NT2/D1 (cell line): ENCODE results near the gene CD2.

Experiments used
- SUZ12 ChIP-seq: IDR thresholded peaks from 2 replicates; pipeline ENCODE4 v1.6.1; 2011; ENCODE audit not compliant: insufficient read length, insufficient read depth; ENCODE audit errors: extremely low read depth
- YY1 ChIP-seq: IDR thresholded peaks from 2 replicates; pipeline ENCODE4 v1.6.1; 2011; ENCODE audit not compliant: insufficient read length, insufficient read depth
- ZNF274 ChIP-seq: IDR thresholded peaks from 2 replicates; pipeline ENCODE4 v1.6.1; 2011; ENCODE audit warnings: mild to moderate bottlenecking, low read depth, low read length

DNA sequence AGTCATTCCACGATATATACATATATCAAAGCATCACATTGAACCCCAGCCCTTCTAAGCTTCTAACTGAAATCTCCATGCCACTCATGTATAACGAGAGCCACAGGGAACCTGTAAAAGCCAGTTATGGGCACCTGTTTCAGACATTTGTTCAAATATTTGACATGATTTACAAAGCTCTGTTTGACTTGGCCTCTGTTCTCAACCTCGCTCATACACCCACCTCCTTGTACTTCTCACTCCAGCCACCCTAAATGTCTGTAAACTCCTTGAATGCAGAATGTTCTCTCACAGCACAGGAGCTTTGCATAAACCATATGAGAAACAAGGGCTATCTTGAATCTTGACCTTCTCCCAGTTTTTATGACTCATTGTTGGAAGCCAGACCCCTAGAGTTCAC, 36.9 kb upstream of the CD2 start:
- TF ChIP-seq YY1: no peak
- TF ChIP-seq ZNF274: no peak
- no peak for TF ChIP-seq SUZ12
